C4-2B (cell line): ENCODE data around the gene HOXA13.

Experiments used
- CTCF ChIP-seq: fragments of 450-650 bp; conservative IDR thresholded peaks from 2 replicates; pipeline ENCODE4 v1.5.1; 2017; ENCODE audit warnings: mild to moderate bottlenecking
- ZFX ChIP-seq: fragments of 450-650 bp; IDR thresholded peaks from 2 replicates; pipeline ENCODE4 v1.6.1; 2017

- TF ChIP-seq CTCF: no peak
- no peak for TF ChIP-seq ZFX
These were observed 29.6 kb upstream of the HOXA13 start for GRCh38 chr7:27229448-27229847.
